Measurements from ENCODE around the gene GOLGA8B.
"Not testable (repeated sequence)": the region's sequence is repeated elsewhere in the genome, so short reads cannot be mapped to it uniquely, and the experiment has no call there.

Gene GOLGA8B

DNA sequence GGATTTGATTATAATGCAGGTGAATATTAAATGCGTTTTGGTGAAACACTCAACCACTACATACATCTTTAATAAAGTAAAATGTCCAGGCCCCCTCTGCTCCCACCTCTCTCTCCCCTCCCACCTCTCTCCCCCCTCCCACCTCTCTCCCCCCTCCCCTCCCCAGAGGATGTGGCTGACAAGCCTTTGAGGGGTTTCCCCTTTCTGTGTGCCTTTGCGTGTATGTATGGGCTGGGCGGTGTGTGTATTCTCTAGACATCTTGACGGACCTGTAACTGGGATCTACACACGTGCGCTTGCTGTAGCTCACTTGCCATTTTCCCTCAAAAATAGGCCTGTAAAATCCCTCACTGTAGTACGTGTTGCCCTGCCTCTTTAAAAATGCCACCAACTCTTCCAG is 28.3 kb downstream of the GOLGA8B start:
- DNase-seq = not testable (repeated sequence)

DNA sequence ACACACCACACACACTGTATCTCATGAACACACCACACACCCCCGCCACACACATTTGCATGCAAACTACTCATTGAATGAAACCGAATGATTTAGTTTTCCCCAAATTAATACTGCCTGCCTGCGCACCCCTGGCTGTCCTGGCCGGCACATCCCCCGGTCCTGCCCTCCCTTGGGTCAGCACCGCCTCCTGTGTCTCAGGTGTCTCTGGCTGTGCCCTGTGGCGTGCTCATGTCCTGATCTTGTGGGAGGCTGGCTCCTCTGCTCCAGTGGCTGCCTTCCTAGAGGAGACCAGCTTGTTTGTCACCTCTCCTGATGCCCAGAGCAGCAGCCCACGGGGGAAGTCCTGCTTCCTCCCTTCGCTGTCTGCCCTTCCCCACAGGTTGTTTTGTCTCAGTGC is 28.7 kb downstream of the GOLGA8B start:
- not testable (repeated sequence) for DNase-seq

DNA sequence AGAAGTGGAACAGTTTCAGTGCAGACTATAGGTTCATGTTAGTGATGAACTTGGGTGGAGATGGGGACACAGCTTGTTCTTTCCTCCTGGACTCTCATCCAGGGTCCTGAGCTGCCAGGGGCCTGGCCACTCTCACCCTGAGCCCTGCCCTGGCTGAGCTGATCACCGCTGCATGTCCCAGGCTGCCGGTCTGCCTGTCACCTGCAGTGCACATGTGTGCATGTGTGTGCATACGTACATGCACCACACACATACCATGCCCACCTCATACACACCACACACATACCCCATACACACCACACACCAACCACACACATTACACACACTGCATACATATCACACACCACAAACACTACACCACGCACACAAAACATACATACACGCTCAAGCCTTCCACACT is 29.3 kb downstream of the GOLGA8B start:
- DNase-seq = not testable (repeated sequence)

DNA sequence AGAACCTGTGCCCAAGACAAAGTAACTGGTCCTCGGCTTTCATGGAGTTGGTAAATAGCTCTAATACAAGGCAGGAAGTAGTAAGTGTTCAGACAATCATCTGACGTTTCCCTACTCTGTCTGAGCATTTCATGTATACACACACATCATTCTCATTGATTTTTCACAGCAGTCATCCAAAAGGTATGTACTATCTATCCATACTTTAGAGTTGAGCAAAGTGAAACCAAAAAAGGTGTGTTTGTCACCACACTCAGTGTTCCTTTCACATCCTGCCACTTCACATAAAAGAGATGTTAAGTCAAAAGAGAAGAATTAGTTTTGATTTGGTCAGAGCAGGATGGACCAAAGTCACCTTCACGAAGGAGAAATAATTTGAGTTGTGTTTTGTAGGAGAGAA is 33.3 kb downstream of the GOLGA8B start:
- not testable (repeated sequence) for DNase-seq

DNA sequence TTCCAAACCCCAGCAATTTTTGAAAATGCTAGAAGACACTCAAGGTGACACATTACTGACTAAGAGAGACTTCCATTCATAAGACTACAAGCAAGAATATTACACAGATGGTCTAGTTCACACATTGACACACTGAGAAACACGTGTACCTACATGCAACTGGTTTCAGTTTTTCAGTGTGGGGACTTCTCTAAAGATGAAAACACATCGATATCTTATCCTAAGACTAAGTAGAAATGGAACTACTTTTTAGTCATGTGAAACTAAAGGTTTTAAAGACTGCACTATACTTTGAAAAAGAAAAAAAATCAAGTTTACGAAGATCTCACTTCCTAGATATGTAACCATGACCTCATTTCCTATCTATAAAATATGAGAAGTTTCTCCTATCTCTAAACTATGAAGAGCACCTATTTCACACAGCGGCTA is 34.1 kb downstream of the GOLGA8B start:
- not testable (repeated sequence) for DNase-seq

DNA sequence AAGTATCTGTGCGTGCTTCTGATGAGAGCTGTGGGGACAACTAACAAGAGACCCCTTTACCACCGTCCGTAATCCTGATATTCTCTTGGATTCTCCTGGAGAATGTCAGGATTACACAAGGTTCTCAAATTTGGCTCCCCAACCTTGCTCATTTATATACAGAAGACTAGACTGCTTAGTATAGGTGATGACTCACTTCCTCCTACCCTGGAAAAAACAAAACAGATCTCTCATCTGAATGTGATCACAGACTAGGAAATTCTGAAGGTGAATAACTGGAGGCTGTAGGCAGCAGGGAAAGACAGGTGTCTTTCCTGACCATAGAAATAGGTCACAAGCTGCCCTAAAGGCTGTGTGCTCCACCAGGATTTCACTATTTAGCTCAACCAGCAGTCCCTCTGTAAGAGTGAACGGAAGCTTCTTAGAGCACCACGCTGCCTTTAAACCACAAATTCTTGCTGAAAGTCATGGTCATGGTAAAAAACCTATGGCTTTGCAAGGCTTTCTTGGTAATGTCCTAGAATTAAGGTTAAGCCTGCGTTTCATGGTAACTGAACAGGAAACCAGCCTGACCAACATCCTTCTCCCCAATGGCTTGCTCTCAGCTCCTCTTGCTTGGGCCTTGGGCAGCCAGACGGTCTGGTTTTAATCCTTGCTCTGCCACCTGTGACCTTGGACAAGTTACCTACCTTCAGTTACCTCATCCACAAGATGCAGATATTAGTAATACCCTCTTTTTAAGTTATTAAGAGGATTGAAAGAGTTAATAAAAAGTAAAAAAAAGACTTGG is 39.4 kb downstream of the GOLGA8B start:
- not testable (repeated sequence) for DNase-seq

DNA sequence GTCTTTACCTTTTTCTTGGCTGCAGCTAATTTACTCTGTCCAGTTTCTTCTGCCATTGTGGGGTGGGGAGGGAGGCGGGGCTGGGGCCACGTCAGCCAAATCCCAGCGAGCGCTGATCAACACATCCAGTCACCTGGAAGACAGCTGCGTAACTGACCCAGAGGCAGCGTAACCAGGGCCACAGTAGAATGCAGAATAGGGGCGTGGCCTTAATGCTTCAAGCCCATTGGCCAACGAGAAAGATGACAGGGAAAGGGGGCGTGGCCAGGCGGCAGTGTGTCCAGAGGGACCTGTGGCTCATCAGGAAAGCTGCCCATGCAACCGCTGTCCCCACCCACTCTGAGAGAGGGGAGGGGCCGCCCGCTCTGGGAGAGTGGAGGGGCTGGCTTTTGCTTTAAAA is 47.6 kb downstream of the GOLGA8B start:
- DNase-seq = not testable (repeated sequence)
